Liver (tissue), 9 donors: ENCODE measurements around the gene ADCYAP1R1. TPM values are rescaled to one million over a fixed set of nuclear protein-coding genes. Genes with fewer than 3 reads are reported as not detected.

Experiments
- DNase-seq: peaks from one replicate; pipeline ENCODE4 v3.0.0-alpha.2; 2017; ENCODE audit warnings: low spot score
- H3K27ac ChIP-seq, 2 donors: one replicate each; pipeline ENCODE4 v1.7.0; 2013; ENCODE audit warnings: inconsistent platforms in 2 of 2, low read length in 2 of 2, control low read depth in 1 of 2, low read depth in 1 of 2, mild to moderate bottlenecking in 1 of 2
- H3K27me3 ChIP-seq, 4 donors: one replicate each; pipeline versions ENCODE4 v1.6.1 to v1.7.0; 2013; ENCODE audit warnings: low read length in 3 of 4, inconsistent platforms in 1 of 4, mild to moderate bottlenecking in 1 of 4, moderate library complexity in 1 of 4; ENCODE audit not compliant: control insufficient read depth in 4 of 4, insufficient read depth in 4 of 4
- H3K36me3 ChIP-seq, 4 donors: one replicate each; pipeline versions ENCODE4 v1.6.1 to v1.7.0; 2013; ENCODE audit warnings: low read length in 3 of 4, mild to moderate bottlenecking in 3 of 4, low read depth in 1 of 4, moderate library complexity in 1 of 4; ENCODE audit not compliant: control insufficient read depth in 4 of 4, insufficient read depth in 3 of 4
- H3K4me1 ChIP-seq, 4 donors: one replicate each; pipeline versions ENCODE4 v1.6.1 to v1.7.0; 2013; ENCODE audit warnings: low read length in 3 of 4, mild to moderate bottlenecking in 3 of 4, moderate library complexity in 1 of 4; ENCODE audit not compliant: control insufficient read depth in 4 of 4, insufficient read depth in 4 of 4
- H3K4me3 ChIP-seq, 3 donors: one replicate each; pipeline versions ENCODE4 v1.6.1 to v1.7.0; 2013; ENCODE audit warnings: low read length in 3 of 3, control low read depth in 1 of 3, low read depth in 1 of 3, mild to moderate bottlenecking in 1 of 3
- H3K9ac ChIP-seq, 2 donors: one replicate each; pipeline ENCODE4 v1.7.0; 2013; ENCODE audit warnings: low read length in 2 of 2, mild to moderate bottlenecking in 2 of 2, moderate library complexity in 2 of 2, control low read depth in 1 of 2, low read depth in 1 of 2
- H3K9me3 ChIP-seq, 4 donors: one replicate each; pipeline versions ENCODE4 v1.6.1 to v1.7.0; 2013; ENCODE audit warnings: low read length in 3 of 4; ENCODE audit not compliant: control insufficient read depth in 4 of 4
- ATF3 ChIP-seq: IDR thresholded peaks from 2 replicates; pipeline ENCODE4 v1.6.1; 2016; ENCODE audit warnings: antibody characterized with exemption
- CTCF ChIP-seq: fragments of 150-350 bp; IDR thresholded peaks from 2 replicates; pipeline ENCODE4 v1.5.1; 2017; ENCODE audit warnings: improper control_type of control experiment, low read depth, low read length; ENCODE audit not compliant: missing input control
- EGR1 ChIP-seq, 2 donors: IDR thresholded peaks; 2 replicates each; pipeline ENCODE4 v1.6.1; 2016 to 2018; ENCODE audit warnings: antibody characterized with exemption in 2 of 2, low read depth in 2 of 2
- FOXA1 ChIP-seq: IDR thresholded peaks from 2 replicates; pipeline ENCODE4 v1.6.1; 2016; ENCODE audit warnings: antibody characterized with exemption
- FOXA2 ChIP-seq: IDR thresholded peaks from 2 replicates; pipeline ENCODE4 v1.6.1; 2016; ENCODE audit warnings: antibody characterized with exemption
- GABPA ChIP-seq, 2 donors: IDR thresholded peaks in 1 of 2; conservative IDR thresholded peaks in 1 of 2; 2 replicates each; pipeline ENCODE4 v1.6.1; 2016; ENCODE audit warnings: antibody characterized with exemption in 2 of 2, mild to moderate bottlenecking in 1 of 2, moderate library complexity in 1 of 2
- HNF4A ChIP-seq, 2 donors: conservative IDR thresholded peaks; 2 replicates each; pipeline ENCODE4 v1.6.1; 2016; ENCODE audit warnings: antibody characterized with exemption in 2 of 2, mild to moderate bottlenecking in 2 of 2
- HNF4G ChIP-seq: IDR thresholded peaks from 2 replicates; pipeline ENCODE4 v1.6.1; 2016; ENCODE audit warnings: antibody characterized with exemption
- JUND ChIP-seq, 2 donors: IDR thresholded peaks; 2 replicates each; pipeline ENCODE4 v1.6.1; 2016; ENCODE audit warnings: antibody characterized with exemption in 2 of 2
- MAX ChIP-seq: IDR thresholded peaks from 2 replicates; pipeline ENCODE4 v1.6.1; 2016; ENCODE audit warnings: antibody characterized with exemption
- NR2F2 ChIP-seq: IDR thresholded peaks from 2 replicates; pipeline ENCODE4 v1.6.1; 2016; ENCODE audit warnings: antibody characterized with exemption
- REST ChIP-seq: IDR thresholded peaks from 2 replicates; pipeline ENCODE4 v1.6.1; 2016; ENCODE audit warnings: antibody characterized with exemption, mild to moderate bottlenecking
- RXRA ChIP-seq, 2 donors: IDR thresholded peaks; 2 replicates each; pipeline ENCODE4 v1.6.1; 2017 to 2018; ENCODE audit warnings: antibody characterized with exemption in 2 of 2, mild to moderate bottlenecking in 1 of 2
- SP1 ChIP-seq: IDR thresholded peaks from 2 replicates; pipeline ENCODE4 v1.6.1; 2018; ENCODE audit warnings: antibody characterized with exemption, mild to moderate bottlenecking
- TAF1 ChIP-seq: conservative IDR thresholded peaks from 2 replicates; pipeline ENCODE4 v1.6.1; 2016; ENCODE audit warnings: antibody characterized with exemption, mild to moderate bottlenecking
- YY1 ChIP-seq: IDR thresholded peaks from 2 replicates; pipeline ENCODE4 v1.6.1; 2016; ENCODE audit warnings: antibody characterized with exemption, mild to moderate bottlenecking
- WGBS: extraction: QIAGEN DNeasy Blood & Tissue Kit; methylation state at CpG from one replicate; pipeline ENCODE4 v1.1.7; 2013; 5-methylcytosine and 5-hydroxymethylcytosine counted together
- polyA plus RNA-seq, 2 donors: library from polyadenylated mRNA; stranded (reverse) in 1 of 2; unstranded in 1 of 2; fragments of 200-250 nt in 1 of 2; fragments of >200 nt in 1 of 2; fragmentation: Nextera tagmentation in 1 of 2; extraction: Ambion mirVana in 1 of 2; gene quantifications; one replicate each; pipeline versions ENCODE4 v1.2.1 to v1.2.3, GENCODE V29; 2013 to 2015
- total RNA-seq, 2 donors: library from RNA; depleted of rRNA; stranded (reverse); fragments of >200 nt; gene quantifications; one replicate each; pipeline ENCODE4 v1.2.3, GENCODE V29; 2014
- donor health status: healthy.
- donor health status: healthy.
- donor health status: healthy.
- donor health status: healthy.
- donor health status: healthy.

ADCYAP1R1 gene
- total and polyA plus RNA-seq, 4 donors: 0.05 to 0.67 (median 0.12) TPM; not detected in 1

GRCh38 chr7:31044529-31044928 is 7.6 kb upstream of the ADCYAP1R1 start:
- no peak overlapping the region for H3K4me3 ChIP-seq
- 54% methylated on average over 5 of the region's 5 CpGs for WGBS
- no peaks in the 10 kb centered on the region for H3K36me3 ChIP-seq
- H3K9ac ChIP-seq: no peak overlapping the region
- H3K27me3 ChIP-seq: peaks cover 0 to 4% (median 0%) of the 10 kb centered on the region in 4 donors
- H3K27ac ChIP-seq: no peak overlapping the region
- no peaks in the 10 kb centered on the region for H3K4me1 ChIP-seq
- no peak for DNase-seq
- H3K9me3 ChIP-seq: no peaks in the 10 kb centered on the region
- TF ChIP-seq HNF4G (no peak), TAF1 (no peak), EGR1 (IDR thresholded peaks at IDR 0.05; ENCODE audit: low read depth in 2 of 2) (no peak), YY1 (no peak), FOXA1 (no peak), NR2F2 (no peak), RXRA (IDR thresholded peaks at IDR 0.05) (no peak)

- no peak for DNase-seq
- Histone ChIP-seq H3K4me1 (no peaks in the 10 kb centered on the region), H3K27me3 (peaks cover 0 to 4% (median 0%) of the 10 kb centered on the region in 4 donors), H3K36me3 (no peaks in the 10 kb centered on the region), H3K4me3 (no peak overlapping the region), H3K27ac (no peak overlapping the region), H3K9ac (no peak overlapping the region), H3K9me3 (no peaks in the 10 kb centered on the region)
- WGBS: 89% methylated on average over 5 of the region's 5 CpGs
- TF ChIP-seq REST: no peak
- no peak for TF ChIP-seq FOXA2
- TF ChIP-seq GABPA (IDR thresholded peaks at IDR 0.05 in 1 of 2, conservative IDR thresholded peaks at IDR 0.05 in 1 of 2): no peak
- no peak for TF ChIP-seq NR2F2
- no peak for TF ChIP-seq ATF3
These were observed 5.4 kb upstream of the ADCYAP1R1 start for GRCh38 chr7:31046723-31047122.

GRCh38 chr7:31047313-31048146 is 4.6 kb upstream of the ADCYAP1R1 start:
- Histone ChIP-seq H3K4me1 (peaks cover 0 to 4% (median under 1%) of the 10 kb centered on the region in 4 donors), H3K9me3 (no peaks in the 10 kb centered on the region), H3K9ac (no peak overlapping the region), H3K27ac (no peak overlapping the region), H3K36me3 (no peaks in the 10 kb centered on the region), H3K4me3 (no peak overlapping the region), H3K27me3 (no peaks in the 10 kb centered on the region)
- DNase-seq: no peak
- 82% methylated on average over 9 of the region's 9 CpGs for whole genome bisulfite sequencing
- no peak for TF ChIP-seq FOXA2
- TF ChIP-seq JUND (IDR thresholded peaks at IDR 0.05): no peak
- no peak for TF ChIP-seq HNF4A (conservative IDR thresholded peaks at IDR 0.05)
- no peak for TF ChIP-seq ATF3
- TF ChIP-seq CTCF: no peak
- TF ChIP-seq MAX: no peak
- no peak for TF ChIP-seq SP1
- TF ChIP-seq NR2F2: no peak
- no peak for TF ChIP-seq RXRA (IDR thresholded peaks at IDR 0.05)
